Sciatic nerve (tissue), 2 donors: ENCODE measurements around the gene APOL2. TPM values are rescaled to one million over a fixed set of nuclear protein-coding genes. Genes with fewer than 3 reads are reported as not detected.
A peak's percentile ranks its signal among the peaks of the same experiment; 100 is the strongest.
"Not testable (repeated sequence)": the region's sequence is repeated elsewhere in the genome, so short reads cannot be mapped to it uniquely, and the experiment has no call there.

Source experiments
- ATAC-seq: fragments of 200-7000 bp; cut with Tn5 transposase; one replicate; pipeline ENCODE4 v1.9.1; 2020; ENCODE audit warnings: mild to moderate bottlenecking, moderate library complexity
- DNase-seq: peaks from one replicate; pipeline ENCODE4 v3.0.0-alpha.2; 2020; ENCODE audit warnings: low spot score
- intact Hi-C: fragments of 100-400 bp; cut with DNase I; formaldehyde crosslinking; loops from one replicate; pipeline ENCODE4 v1.14.2; 2022
- total RNA-seq: library from RNA; stranded (reverse); fragmentation: NEBNext Ultra II Directional; extraction: Animal tissue kit (Norgen Biotek cat#: 25700); gene quantifications from one replicate; pipeline ENCODE4 v1.2.1, GENCODE V29; 2021
- donor health status: DM: no; HTN: no; CAD: no.
- donor health status: DM: no; HTN: no; CAD: no.

The APOL2 gene
- total RNA-seq, 1 donor from 2014 or later, result 65.8 TPM

GRCh38 chr22:36247955-36248354 is 8.6 kb upstream of the APOL2 start:
- intact Hi-C loops, result no loop called here
- ATAC-seq (no peak), DNase-seq (no peak)

- intact Hi-C loops, result no loop called here
Measured at GRCh38 chr22:36246718-36247117, 7.4 kb upstream of the APOL2 start.

GRCh38 chr22:36245805-36246356 is 6.6 kb upstream of the APOL2 start:
- DNase-seq, result no peak
- no peak for ATAC-seq
- intact Hi-C loops, result no loop called here

More at GRCh38 chr22:36246718-36247117, 7.4 kb upstream of the APOL2 start:
- DNase-seq, result no peak
- ATAC-seq, result no peak

- intact Hi-C loops, result no loop called here
- DNase-seq (no peak), ATAC-seq (peak; percentile 89)
Measured at GRCh38 chr22:36244522-36245391, 5.4 kb upstream of the APOL2 start.

GRCh38 chr22:36243986-36244385 is 4.7 kb upstream of the APOL2 start:
- ATAC-seq (no peak), DNase-seq (no peak)
- intact Hi-C loops, result no loop called here

- no peak for DNase-seq
- intact Hi-C loops, result no loop called here
- peak; percentile 31 for ATAC-seq
Measured at GRCh38 chr22:36239150-36239400, 252 bp downstream of the APOL2 start.

GRCh38 chr22:36238373-36239149 is 766 bp downstream of the APOL2 start:
- intact Hi-C loops, result no loop called here
- no peak for DNase-seq
- peak; percentile 45 for ATAC-seq

GRCh38 chr22:36237462-36238372 is 1.6 kb downstream of the APOL2 start:
- DNase-seq, result no peak
- intact Hi-C loops, result no loop called here
- ATAC-seq, result peak; percentile 21

GRCh38 chr22:36236388-36237319 is 2.7 kb downstream of the APOL2 start:
- DNase-seq (no peak), ATAC-seq (no peak)
- intact Hi-C loops, result no loop called here

- DNase-seq (no peak), ATAC-seq (no peak)
- intact Hi-C loops, result no loop called here
Measured at GRCh38 chr22:36235585-36235984, 3.7 kb downstream of the APOL2 start.

- ATAC-seq (no peak), DNase-seq (peak; percentile 61)
- intact Hi-C loops, result no loop called here
Measured at GRCh38 chr22:36234919-36235318, 4.4 kb downstream of the APOL2 start.

- intact Hi-C loops, result no loop called here
- ATAC-seq (no peak), DNase-seq (no peak)
Measured at GRCh38 chr22:36234213-36234612, 5.1 kb downstream of the APOL2 start.

GRCh38 chr22:36233796-36234195 is 5.5 kb downstream of the APOL2 start:
- DNase-seq, result no peak
- no peak for ATAC-seq
- intact Hi-C loops, result no loop called here

GRCh38 chr22:36232715-36233401 is 6.5 kb downstream of the APOL2 start:
- intact Hi-C loops, result no loop called here
- no peak for DNase-seq
- ATAC-seq, result no peak

- DNase-seq, ATAC-seq, intact Hi-C loops: not testable (repeated sequence)
Measured at GRCh38 chr22:36231051-36231450, 8.3 kb downstream of the APOL2 start.

GRCh38 chr22:36229649-36230048 is 9.7 kb downstream of the APOL2 start:
- ATAC-seq, DNase-seq, intact Hi-C loops: not testable (repeated sequence)

GRCh38 chr22:36228944-36229343 is 10.4 kb downstream of the APOL2 start:
- intact Hi-C loops, result no loop called here
- no peak for ATAC-seq
- no peak for DNase-seq
